Endothelial cell of umbilical vein (primary cell): Measurements from ENCODE around the gene TCAP.

Experiments used
- CTCF ChIP-seq, 2 donors: IDR thresholded peaks; 1 replicate in 1 of 2; 2 replicates in 1 of 2; pipeline ENCODE4 v1.5.1; 2011; ENCODE audit warnings: low read length in 2 of 2, mild to moderate bottlenecking in 2 of 2, moderate library complexity in 2 of 2, control low read depth in 1 of 2, inconsistent platforms in 1 of 2, low read depth in 1 of 2; ENCODE audit not compliant: insufficient read depth in 1 of 2; ENCODE audit errors: extremely low read depth in 1 of 2
- GATA2 ChIP-seq: IDR thresholded peaks from 2 replicates; pipeline ENCODE4 v1.7.0; 2011; ENCODE audit warnings: low read depth, mild to moderate bottlenecking, moderate library complexity, mixed read lengths, low read length; ENCODE audit not compliant: insufficient read length, insufficient read depth
- POLR2A ChIP-seq: IDR thresholded peaks from 2 replicates; pipeline ENCODE4 v1.6.1; 2012; ENCODE audit warnings: low read depth, mild to moderate bottlenecking, control low read depth, low read length

GRCh38 chr17:39663688-39664580 is 1.2 kb upstream of the TCAP start:
- TF ChIP-seq CTCF (IDR thresholded peaks at IDR 0.05; ENCODE audit: extremely low read depth in 1 of 2, insufficient read depth in 1 of 2, low read depth in 1 of 2, low read length in 2 of 2) = no peak
- no peak for TF ChIP-seq GATA2
- TF ChIP-seq POLR2A = no peak
